Prostate gland (tissue), 2 donors: ENCODE data around the gene GRK2.

Source experiments
- CTCF ChIP-seq, 4 experiments: fragments of 200-600 bp in 2 of 4; fragments of 450-650 bp in 2 of 4; sonication (generic) in 2 of 4; IDR thresholded peaks; 1 replicate in 3 of 4; 2 replicates in 1 of 4; pipeline ENCODE4 v1.5.1; 2016 to 2019; ENCODE audit warnings: antibody characterized with exemption in 4 of 4, mild to moderate bottlenecking in 2 of 4, moderate library complexity in 2 of 4
- POLR2A ChIP-seq: fragments of 450-650 bp; IDR thresholded peaks from one replicate; pipeline ENCODE4 v1.6.1; 2016; ENCODE audit warnings: antibody characterized with exemption, mild to moderate bottlenecking
- POLR2AphosphoS5 ChIP-seq: sonication (generic); formaldehyde crosslinking; IDR thresholded peaks from one replicate; pipeline ENCODE4 v1.6.1; 2017; ENCODE audit warnings: antibody characterized with exemption

- TF ChIP-seq POLR2AphosphoS5 = no peak
- TF ChIP-seq CTCF (IDR thresholded peaks at IDR 0.05) = no peak
- no peak for TF ChIP-seq POLR2A
Measured at GRCh38 chr11:67264877-67265632, 1.2 kb upstream of the GRK2 start.
